Neural cell (in vitro differentiated cells): ENCODE measurements around the gene RNASE9.

ENCODE experiments used
- CTCF ChIP-seq: fragments of 450-650 bp; IDR thresholded peaks from 2 replicates; pipeline ENCODE4 v1.5.1; 2014; ENCODE audit warnings: antibody characterized with exemption, mild to moderate bottlenecking, moderate library complexity; ENCODE audit not compliant: poor library complexity, severe bottlenecking
- EP300 ChIP-seq: fragments of 450-650 bp; conservative IDR thresholded peaks from 2 replicates; pipeline ENCODE4 v1.6.1; 2014; ENCODE audit warnings: antibody characterized with exemption, mild to moderate bottlenecking, moderate library complexity; ENCODE audit not compliant: poor library complexity, severe bottlenecking
- EZH2 ChIP-seq: fragments of 200-600, 300-800 bp; shearing (Covaris generic), sonication (generic); IDR thresholded peaks from 2 replicates; pipeline ENCODE4 v1.6.1; 2014; ENCODE audit warnings: antibody characterized with exemption, low read length, borderline replicate concordance, mild to moderate bottlenecking; ENCODE audit not compliant: insufficient read depth, poor library complexity, severe bottlenecking
- MXI1 ChIP-seq: fragments of 450-650 bp; conservative IDR thresholded peaks from 2 replicates; pipeline ENCODE4 v1.6.1; 2014; ENCODE audit warnings: antibody characterized with exemption, mild to moderate bottlenecking; ENCODE audit not compliant: poor library complexity, severe bottlenecking
- RAD21 ChIP-seq: fragments of 450-650 bp; conservative IDR thresholded peaks from 2 replicates; pipeline ENCODE4 v1.6.1; 2014; ENCODE audit warnings: antibody characterized with exemption, mild to moderate bottlenecking, moderate library complexity
- REST ChIP-seq: IDR thresholded peaks from 2 replicates; pipeline ENCODE4 v1.6.1; 2012; ENCODE audit warnings: borderline replicate concordance
- TAF1 ChIP-seq: IDR thresholded peaks from 2 replicates; pipeline ENCODE4 v1.6.1; 2012; ENCODE audit warnings: low read depth

GRCh38 chr14:20606190-20606901 is 45.5 kb upstream of the RNASE9 start:
- TF ChIP-seq CTCF (peak; percentile 46), RAD21 (no peak), MXI1 (no peak), TAF1 (no peak), EP300 (no peak), REST (no peak), EZH2 (no peak)
